Thyroid gland (tissue), 4 donors: Measurements from ENCODE around the gene ABCC11. TPM values are rescaled to one million over a fixed set of nuclear protein-coding genes. Genes with fewer than 3 reads are reported as not detected.
A peak's percentile ranks its signal among the peaks of the same experiment; 100 is the strongest.

Experiments used
- DNase-seq, 2 donors: peaks; one replicate each; pipeline ENCODE4 v3.0.0-alpha.2; 2019
- H3K27ac ChIP-seq, 3 donors: fragments of 200-600 bp; sonication (generic); 1 replicate in 2 of 3; 2 replicates in 1 of 3; pipeline ENCODE4 v1.5.1; 2016 to 2019; ENCODE audit warnings: mild to moderate bottlenecking in 1 of 3, moderate library complexity in 1 of 3
- H3K27me3 ChIP-seq: fragments of 200-600 bp; sonication (generic); one replicate; pipeline ENCODE4 v1.5.1; 2019
- H3K36me3 ChIP-seq, 2 donors: fragments of 200-600 bp; sonication (generic); one replicate each; pipeline ENCODE4 v1.5.1; 2016 to 2019
- H3K4me1 ChIP-seq, 2 donors: fragments of 200-600 bp; sonication (generic); one replicate each; pipeline ENCODE4 v1.5.1; 2017 to 2019
- H3K4me3 ChIP-seq, 3 donors: fragments of 200-600 bp; sonication (generic); replicated peaks in 1 of 3; 1 replicate in 2 of 3; 2 replicates in 1 of 3; pipeline ENCODE4 v1.5.1; 2016; ENCODE audit warnings: mild to moderate bottlenecking in 1 of 3
- H3K9me3 ChIP-seq: fragments of 200-600 bp; sonication (generic); one replicate; pipeline ENCODE4 v1.5.1; 2017
- CTCF ChIP-seq, 6 experiments: fragments of 200-600 bp in 3 of 6; fragments of 450-650 bp in 3 of 6; sonication (generic) in 3 of 6; IDR thresholded peaks; one replicate each; pipeline ENCODE4 v1.5.1; 2016 to 2019; ENCODE audit warnings: antibody characterized with exemption in 6 of 6, mild to moderate bottlenecking in 2 of 6, inconsistent platforms in 1 of 6, moderate library complexity in 1 of 6
- POLR2A ChIP-seq, 2 donors: fragments of 450-650 bp; IDR thresholded peaks; one replicate each; pipeline ENCODE4 v1.6.1; 2017; ENCODE audit warnings: antibody characterized with exemption in 2 of 2, mild to moderate bottlenecking in 2 of 2, moderate library complexity in 1 of 2
- WGBS, 2 donors: methylation state at CpG; one replicate each; pipeline ENCODE4 v1.1.5; 2017; 5-methylcytosine and 5-hydroxymethylcytosine counted together
- intact Hi-C: fragments of 100-400 bp; cut with DNase I; formaldehyde crosslinking; loops from one replicate; pipeline ENCODE4 v1.15.1; 2023
- total RNA-seq, 4 donors: library from RNA; depleted of rRNA; stranded (reverse); fragments of >200 nt; gene quantifications; one replicate each; pipeline ENCODE4 v1.2.3, GENCODE V29; 2016

ABCC11 gene
- total RNA-seq, 4 donors from 2014 or later = 0.27 TPM; not detected in 3

GRCh38 chr16:48291303-48291702 lies 44.0 kb upstream of the ABCC11 start:
- H3K9me3 ChIP-seq = no peaks in the 10 kb centered on the region
- H3K4me1 ChIP-seq = peaks cover 11 to 12% of the 10 kb centered on the region in 2 donors
- H3K27me3 ChIP-seq = no peaks in the 10 kb centered on the region
- intact Hi-C loops = no loop called here
- no peak overlapping the region for H3K4me3 ChIP-seq
- H3K27ac ChIP-seq = no peak overlapping the region
- TF ChIP-seq POLR2A (IDR thresholded peaks at IDR 0.05) (no peak), CTCF (IDR thresholded peaks at IDR 0.05) (no peak)
- peaks cover 3 to 13% of the 10 kb centered on the region in 2 donors for H3K36me3 ChIP-seq
- no peak for DNase-seq
- 96 to 98% methylated on average over 3 of the region's 3 CpGs for WGBS, 2 donors

DNA sequence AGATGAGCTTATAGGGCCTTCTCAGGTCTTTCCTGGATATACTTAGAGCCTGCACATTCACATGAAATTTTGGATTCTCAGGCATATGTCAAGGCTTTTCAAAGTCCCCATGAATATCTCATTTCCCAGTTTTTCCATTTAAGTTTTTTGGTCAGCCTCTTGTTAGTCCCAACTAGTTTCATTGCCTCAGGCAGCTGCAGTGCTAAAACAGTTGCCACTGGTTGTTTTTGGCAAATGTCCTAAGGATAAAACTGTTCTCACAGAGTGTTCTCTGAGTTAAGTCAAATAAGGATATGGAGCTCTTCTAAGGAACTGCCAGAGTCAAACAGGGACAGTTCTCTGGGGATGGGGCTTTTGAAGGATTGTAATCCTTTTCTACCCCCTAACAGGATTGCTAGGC lies 39.9 kb upstream of the ABCC11 start:
- TF ChIP-seq POLR2A (IDR thresholded peaks at IDR 0.05) (no peak), CTCF (IDR thresholded peaks at IDR 0.05) (no peak)
- intact Hi-C loops = no loop called here
- no peaks in the 10 kb centered on the region for H3K9me3 ChIP-seq
- H3K4me3 ChIP-seq = no peak overlapping the region
- no peaks in the 10 kb centered on the region for H3K27me3 ChIP-seq
- no peak for DNase-seq
- H3K4me1 ChIP-seq = peaks cover 7 to 11% of the 10 kb centered on the region in 2 donors
- no peak overlapping the region for H3K27ac ChIP-seq
- H3K36me3 ChIP-seq = peaks cover 0 to 8% of the 10 kb centered on the region in 2 donors

- Histone ChIP-seq H3K27me3 (no peaks in the 10 kb centered on the region), H3K9me3 (no peaks in the 10 kb centered on the region), H3K27ac (no peak overlapping the region), H3K4me1 (peaks cover under 1 to 11% of the 10 kb centered on the region in 2 donors), H3K4me3 (no peak overlapping the region), H3K36me3 (peaks cover 0 to 8% of the 10 kb centered on the region in 2 donors)
- intact Hi-C loops = no loop called here
- WGBS, 2 donors = 91 to 96% methylated on average over 4 of the region's 4 CpGs
- no peak for TF ChIP-seq CTCF (IDR thresholded peaks at IDR 0.05)
- no peak for TF ChIP-seq POLR2A (IDR thresholded peaks at IDR 0.05)
- no peak for DNase-seq
Measured at GRCh38 chr16:48284772-48285409, 37.6 kb upstream of the ABCC11 start.

DNA sequence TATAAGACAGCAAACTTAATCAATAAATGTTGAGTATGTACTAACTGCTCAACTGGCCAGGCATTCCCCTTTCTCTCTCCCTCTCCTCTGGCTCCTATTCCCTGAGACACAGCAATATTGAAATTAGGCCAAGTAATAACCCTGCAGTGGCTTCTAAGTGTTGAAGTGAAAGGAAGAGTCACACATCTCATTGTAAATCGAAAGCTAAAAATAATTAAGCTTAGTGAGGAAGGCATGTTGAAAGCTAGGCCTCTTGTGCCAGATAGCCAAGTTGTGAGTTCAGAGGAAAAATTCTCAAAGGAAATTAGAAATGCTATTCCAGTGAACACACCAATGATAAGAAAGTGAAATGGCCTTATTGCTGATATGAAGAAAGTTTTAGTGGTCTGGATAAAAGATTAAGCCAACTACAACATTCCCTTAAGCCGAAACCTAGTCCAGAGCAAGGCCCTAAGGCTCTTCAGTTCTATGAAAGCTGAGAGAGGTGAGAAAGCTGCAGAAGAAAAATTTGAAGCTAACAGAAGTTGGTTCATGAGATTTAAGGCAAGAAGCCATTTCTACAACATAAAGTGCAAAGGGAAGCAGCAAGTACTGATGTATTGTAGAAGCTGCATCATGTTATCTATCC lies 35.4 kb upstream of the ABCC11 start:
- Histone ChIP-seq H3K9me3 (no peaks in the 10 kb centered on the region), H3K4me3 (no peak overlapping the region), H3K27me3 (no peaks in the 10 kb centered on the region), H3K27ac (peak overlapping the region; percentile 11 to 39 (median 22)), H3K4me1 (peaks cover 13 to 20% of the 10 kb centered on the region in 2 donors), H3K36me3 (peaks cover 0 to 8% of the 10 kb centered on the region in 2 donors)
- no peak for DNase-seq
- TF ChIP-seq POLR2A (IDR thresholded peaks at IDR 0.05) = no peak
- TF ChIP-seq CTCF (IDR thresholded peaks at IDR 0.05) = no peak
- 53 to 69% methylated on average over 2 of the region's 2 CpGs for WGBS, 2 donors
- intact Hi-C loops = no loop called here

- intact Hi-C loops = no loop called here
- no peaks in the 10 kb centered on the region for H3K36me3 ChIP-seq
- DNase-seq = no peak
- 91 to 93% methylated on average over 2 of the region's 2 CpGs for WGBS, 2 donors
- H3K4me1 ChIP-seq = peaks cover 24 to 39% of the 10 kb centered on the region in 2 donors
- no peak overlapping the region for H3K4me3 ChIP-seq
- no peaks in the 10 kb centered on the region for H3K9me3 ChIP-seq
- no peaks in the 10 kb centered on the region for H3K27me3 ChIP-seq
- peak overlapping the region in 1 of 3 donors; percentile 31 for H3K27ac ChIP-seq
- TF ChIP-seq POLR2A (IDR thresholded peaks at IDR 0.05) = no peak
- TF ChIP-seq CTCF (IDR thresholded peaks at IDR 0.05) = no peak
Measured at GRCh38 chr16:48280546-48280945, 33.2 kb upstream of the ABCC11 start.
